NCI-H1105 (cell line): ENCODE results near the gene RCOR1.
"Not testable (repeated sequence)": the region's sequence is repeated elsewhere in the genome, so short reads cannot be mapped to it uniquely, and the experiment has no call there.

Source experiments
- DNase-seq: peaks from one replicate; lab custom pipeline; 2025; lab: John Stamatoyannopoulos, UW

Gene RCOR1

DNA sequence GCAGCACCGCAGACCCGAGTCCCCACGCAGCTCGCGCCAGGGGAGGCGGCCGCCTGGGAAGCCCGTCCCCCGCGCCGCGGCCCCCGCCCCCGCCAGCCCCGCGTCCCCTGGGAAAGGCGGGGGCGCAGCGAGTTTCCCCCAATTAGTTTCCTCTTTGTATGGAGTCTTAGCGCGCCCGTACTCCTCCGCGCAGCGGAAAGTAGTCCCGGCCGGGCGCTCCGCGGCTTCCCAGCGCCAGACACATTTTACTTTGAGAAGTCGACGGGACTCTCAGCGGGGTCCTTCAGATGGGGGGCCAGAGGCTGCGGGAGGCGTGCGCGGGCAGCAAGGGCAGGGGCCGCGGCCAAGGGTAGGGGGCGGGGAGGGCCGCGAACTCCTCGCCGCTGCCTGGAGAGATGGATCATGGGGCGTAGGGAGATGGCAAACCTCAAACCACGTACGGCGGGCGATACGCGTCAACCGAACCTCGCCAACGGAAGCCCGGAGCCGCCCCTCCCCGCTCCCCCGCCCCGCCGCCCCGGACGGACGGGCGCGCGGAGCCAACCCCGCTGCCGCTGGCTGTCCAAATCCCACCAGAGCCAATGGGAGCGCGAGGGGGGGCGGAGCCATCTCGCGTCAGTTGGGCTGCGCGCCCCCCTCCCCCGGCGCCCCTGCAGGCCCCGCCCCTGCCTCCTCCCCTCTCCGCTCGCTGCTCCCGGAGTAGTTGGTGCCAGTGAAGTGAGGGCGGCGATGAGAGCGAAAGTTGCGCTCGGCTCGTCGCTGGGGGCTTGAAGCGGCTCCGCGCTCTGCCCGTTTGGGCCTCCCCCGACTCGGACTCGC lies at the start of gene RCOR1:
Gene RCOR1 (plus strand): TSS at position 706 of the 819 bp plus-strand sequence. CDS start 238 bp downstream, outside the sequence.
- peak; percentile 96 for DNase-seq

- DNase-seq, result no peak
These were observed 48.3 kb upstream of the RCOR1 start for GRCh38 chr14:102544046-102544746.

GRCh38 chr14:102544747-102545460 lies 47.5 kb upstream of the RCOR1 start:
- no peak for DNase-seq

GRCh38 chr14:102545461-102546265 lies 46.8 kb upstream of the RCOR1 start:
- DNase-seq, result no peak

DNA sequence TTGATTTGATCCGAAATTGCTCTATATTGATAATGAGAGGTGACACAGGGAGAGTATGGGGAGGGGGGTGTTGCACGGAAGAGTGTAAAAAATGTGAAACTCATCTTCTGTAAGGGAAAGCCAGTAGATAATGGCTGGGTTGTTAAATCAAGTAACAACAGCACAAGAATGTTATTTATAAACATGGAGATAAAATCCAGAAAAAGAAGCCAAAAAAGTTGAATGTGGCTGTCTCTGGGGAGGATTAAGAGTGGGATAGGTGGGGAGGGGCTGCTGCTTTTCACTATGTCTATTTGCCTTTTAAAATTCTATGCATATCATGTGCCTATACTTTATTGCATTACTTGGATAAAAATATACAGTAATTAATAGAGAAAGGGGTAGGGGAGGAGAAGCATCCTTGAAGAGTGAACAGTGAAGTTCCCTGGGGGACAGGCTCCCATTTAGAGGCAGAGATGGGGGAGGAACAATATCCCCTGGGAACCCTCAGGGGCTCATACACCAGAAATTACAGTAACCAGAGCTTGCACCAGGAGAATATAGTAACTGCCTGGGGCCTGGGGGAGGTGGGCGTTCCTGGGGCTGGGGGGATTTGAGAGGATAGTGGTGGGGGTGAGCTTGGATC lies 43.7 kb upstream of the RCOR1 start:
- DNase-seq, result no peak

DNA sequence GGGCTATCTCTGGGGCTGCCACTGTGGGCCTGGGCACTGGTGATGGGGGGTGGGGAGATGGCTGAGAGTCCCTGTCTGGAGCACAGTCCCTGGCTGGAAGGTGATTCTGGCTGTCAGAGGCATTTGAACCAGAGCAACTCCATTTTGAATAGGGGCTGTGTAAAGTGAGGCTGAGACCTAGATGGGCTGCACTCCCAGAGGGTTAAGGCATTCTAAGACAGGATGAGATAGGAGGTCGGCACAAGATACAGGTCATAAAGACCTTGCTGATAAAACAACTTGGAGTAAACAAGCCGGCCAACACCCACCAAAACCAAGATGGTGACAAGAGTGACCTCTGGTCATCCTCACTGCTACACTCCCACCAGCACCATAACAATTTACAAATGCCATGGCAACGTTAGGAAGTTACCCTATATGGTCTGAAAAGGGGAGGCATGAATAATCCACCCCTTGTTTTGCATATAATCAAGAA lies 41.5 kb upstream of the RCOR1 start:
- DNase-seq, result not testable (repeated sequence)

DNA sequence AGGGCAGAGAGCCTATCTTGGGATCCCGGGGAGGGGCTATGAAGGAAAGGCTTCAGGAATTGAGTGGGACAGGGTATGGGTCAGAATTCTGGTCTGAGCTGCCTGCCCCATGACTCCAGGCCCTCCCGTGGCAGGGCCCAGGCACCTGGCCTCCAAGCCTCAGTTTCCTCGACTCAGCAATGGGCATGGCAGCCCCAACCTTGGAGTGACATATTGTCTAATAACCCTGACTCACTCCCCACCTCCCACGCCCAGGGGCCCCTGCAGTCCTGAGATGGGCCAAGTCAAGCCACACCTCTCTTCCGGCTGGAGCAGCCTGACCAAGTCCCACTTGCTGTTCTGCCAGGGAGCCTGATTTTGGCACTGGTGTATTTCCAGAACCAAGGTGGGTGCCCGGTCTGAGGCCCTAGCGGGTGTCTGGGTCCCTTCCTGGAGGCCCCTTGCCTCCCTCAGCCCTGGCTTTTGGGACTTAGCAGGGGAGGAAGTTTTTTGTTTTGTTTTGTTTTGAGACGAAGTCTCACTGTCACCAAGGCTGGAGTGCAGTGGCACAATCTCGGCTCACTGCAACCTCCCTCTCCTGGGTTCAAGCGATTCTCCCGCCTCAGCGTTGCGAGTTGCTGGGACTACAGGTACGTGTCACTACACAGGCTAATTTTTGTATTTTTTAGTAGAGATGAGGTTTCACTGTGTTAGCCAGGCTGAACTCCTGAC lies 40.3 kb upstream of the RCOR1 start:
- no peak for DNase-seq

DNA sequence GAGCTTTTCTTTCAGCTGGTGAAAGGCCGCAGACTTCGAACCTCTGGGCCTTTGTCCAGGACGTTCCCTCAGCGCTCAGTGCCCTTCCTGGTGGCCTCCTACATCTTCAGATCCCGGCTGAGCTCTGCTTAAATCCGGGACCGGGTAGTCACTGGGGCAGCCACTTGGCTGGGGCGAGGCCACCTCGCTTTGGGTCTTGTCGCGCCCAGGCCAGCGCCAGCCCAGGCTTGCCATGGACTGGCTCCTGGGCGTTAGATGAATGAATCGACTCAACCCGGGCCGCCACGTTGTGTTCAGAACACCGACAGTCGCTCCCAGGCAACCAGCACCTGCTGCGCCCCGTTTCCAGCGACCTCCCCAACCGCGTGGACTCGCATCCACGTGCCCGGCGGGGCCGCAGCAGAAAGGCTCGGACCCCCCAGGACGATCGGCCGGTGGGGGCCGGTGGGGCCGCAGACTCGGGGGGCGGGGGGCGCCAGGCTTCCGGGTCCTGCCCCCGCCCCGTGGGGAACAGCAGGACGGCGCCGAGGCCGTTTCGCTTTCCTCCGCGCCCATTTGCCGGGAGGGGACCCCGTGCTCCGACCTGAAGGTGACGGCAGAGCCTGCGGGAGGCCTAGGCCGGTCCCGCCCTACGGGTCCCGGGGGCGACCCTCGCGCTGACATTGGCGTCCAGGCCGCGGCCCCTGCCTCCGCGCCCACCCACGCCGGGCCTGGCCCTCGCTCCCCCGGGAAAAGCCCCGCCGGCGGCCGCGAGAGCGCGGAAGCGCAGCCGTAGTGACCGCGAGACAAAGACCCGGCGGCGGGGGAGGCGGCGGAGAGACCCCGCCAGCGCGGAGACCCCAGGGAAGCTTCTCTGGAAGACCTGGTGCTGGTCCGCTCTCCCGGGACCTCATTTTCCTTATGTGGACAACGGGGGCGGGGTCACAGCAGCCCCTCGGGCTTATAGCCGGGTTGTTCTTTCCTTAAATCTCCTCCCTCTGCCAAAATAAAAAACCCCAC lies 37.3 kb upstream of the RCOR1 start:
- DNase-seq, result no peak

DNA sequence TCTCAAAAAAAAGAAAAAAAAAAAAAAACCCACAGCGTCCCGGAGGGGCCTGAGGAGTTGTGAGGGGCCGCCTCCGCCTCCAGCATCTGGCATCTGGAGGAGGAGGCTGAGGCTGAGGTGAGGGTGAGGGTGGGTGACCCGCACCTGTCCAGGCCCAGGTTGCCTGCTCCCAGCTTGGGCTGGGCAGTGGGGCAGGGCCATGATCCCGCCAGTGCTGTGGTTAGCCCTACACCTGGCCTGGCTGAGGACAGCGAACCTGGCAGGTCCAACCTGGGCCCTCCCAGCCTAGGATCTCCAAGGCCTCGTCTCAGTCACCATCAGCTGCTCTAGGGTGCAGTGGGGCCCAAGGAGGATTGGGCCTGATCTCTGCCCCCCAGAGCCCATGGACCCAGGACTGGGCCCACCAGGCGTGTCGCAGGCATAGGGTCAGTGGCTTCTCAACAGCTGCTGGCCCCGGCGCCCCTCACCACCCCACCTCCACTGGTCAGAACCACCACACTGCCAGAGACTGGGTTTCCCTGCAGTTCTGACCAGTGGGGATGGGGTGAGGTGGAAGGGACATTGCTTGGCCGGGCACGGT lies 36.3 kb upstream of the RCOR1 start:
- DNase-seq, result no peak

- DNase-seq, result no peak
These were observed 34.8 kb upstream of the RCOR1 start for GRCh38 chr14:102557434-102558226.

DNA sequence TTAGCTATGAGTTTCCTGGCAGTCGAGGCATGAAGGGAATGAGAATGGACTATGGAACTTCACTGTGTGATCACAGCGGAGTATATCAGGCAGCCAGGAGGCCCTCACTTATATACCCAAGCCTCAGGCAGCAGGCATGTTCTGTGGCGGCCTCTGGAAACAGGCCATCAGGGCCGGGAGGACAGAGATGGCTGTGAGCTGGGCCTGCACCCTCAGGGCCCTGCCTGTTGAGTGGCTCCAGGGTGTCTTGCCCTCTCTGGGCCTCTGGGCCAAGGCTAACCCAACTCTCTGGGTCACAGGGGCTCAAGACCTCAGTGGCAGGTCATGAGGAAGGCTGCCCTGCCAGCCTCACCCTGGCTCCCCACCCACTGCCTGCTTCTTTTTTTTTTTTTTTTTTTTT lies 33.9 kb upstream of the RCOR1 start:
- DNase-seq, result no peak

DNA sequence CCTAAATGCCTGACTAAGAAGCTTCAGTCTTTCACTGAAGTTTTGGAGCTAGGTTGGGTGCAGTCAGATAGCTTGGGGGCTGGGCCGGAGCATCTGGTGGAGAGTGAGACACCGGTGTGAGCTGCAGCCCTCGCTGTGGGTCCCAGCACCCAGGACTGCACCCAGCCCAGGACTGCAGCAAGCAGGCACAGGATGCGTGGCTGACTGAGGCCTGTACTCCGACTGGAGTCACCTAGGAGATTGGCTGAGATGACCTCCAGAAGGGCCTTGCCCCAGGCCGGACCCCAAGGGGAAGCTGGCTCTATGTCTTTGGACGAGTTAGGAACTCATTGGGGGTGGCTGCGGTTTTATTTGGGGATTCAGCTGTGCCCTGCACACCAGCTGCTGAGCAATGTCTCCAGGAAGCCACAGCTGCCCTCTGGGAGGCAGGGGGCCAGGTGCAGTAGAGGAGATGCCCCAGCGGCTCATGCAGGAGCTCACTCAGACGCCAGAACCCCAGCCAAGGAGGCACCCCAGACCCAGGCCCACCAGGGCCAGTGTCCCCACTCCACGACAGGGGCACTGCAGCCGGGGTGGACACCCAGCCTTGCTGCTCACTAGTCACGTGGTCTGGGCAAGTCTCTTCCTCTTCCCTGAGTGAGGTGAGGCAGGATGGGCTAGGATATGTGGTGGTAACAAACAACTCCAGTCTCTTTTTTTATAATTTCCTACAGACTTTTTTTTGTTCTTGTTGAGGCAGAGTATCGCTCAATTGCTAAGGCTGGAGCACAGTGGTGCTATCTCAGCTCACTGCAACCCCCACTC lies 31.8 kb upstream of the RCOR1 start:
- DNase-seq, result no peak

GRCh38 chr14:102565331-102565887 lies 27.0 kb upstream of the RCOR1 start:
- no peak for DNase-seq

DNA sequence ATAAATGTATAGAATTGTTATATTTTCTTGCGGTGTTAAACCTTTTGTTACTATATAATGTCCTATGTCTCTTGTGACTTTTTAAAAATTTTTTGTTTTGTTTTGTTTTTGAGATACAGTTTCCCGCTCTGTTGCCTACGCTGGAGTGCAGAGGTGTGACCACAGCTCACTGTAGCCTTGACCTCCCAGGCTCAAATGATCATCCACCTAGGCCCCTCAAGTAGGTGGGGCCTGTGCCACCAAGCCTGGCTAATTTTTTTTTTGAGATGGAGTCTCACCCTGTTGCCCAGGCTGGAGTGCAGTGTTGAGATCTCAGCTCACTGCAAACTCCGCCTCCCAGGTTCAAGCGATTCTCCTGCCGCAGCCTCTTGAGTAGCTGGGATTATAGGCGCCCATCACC lies 26.5 kb upstream of the RCOR1 start:
- DNase-seq, result no peak

DNA sequence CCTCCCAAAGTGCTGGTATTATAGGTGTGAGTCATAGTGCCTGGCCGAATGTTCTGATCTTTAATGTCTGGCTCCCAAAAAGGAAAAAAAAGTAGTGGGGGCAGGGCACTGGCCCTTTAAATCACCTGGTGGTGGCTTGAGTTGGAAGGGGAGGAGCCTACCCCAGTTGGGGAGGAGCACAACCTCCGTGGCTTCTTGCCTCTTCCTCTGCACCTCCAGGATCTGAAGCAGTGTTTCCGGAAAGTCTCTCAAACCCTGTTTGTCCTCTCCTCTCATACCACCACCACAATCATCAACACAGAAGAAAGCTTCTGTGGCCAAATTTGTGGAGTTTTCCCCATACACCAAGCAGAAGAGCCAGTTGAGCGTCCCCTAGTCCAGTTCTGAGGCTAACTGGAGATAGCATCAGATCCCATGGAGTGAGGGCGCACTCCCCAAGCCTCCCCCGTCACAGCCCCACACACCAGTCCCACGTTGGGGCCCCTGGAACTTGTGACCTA lies 24.3 kb upstream of the RCOR1 start:
- no peak for DNase-seq

DNA sequence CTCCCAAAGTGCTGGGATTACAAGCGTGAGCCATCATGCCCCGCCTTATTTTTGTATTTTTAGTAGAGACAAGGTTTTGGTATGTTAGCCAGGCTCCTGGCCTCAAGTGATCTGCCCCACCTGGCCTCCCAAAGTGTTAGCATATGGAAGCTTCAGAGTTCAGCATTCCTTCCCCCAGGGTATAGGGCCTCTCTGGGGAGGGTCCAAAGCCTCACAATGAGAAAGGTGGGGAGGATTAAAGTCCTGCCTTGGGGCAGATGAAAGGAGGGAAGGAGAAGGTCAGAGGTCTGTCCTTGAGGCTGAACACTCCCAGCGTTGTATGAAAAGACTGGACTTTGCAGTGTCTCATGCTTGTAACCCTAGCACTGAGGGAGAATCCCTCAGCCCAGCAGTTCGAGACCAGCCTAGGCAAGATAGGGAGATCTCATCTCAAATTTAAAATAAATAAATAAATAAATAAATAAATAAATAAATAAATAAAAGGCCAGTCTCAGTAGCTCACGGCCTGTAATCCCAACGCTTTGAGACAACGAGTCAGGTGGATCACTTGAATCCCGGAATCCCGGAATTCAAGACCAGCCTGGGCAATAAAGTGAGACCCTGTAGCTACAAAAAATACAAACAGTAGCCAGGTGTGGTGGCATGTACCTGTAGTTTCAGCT lies 22.0 kb upstream of the RCOR1 start:
- DNase-seq, result no peak
